Endothelial cell (in vitro differentiated cells): ENCODE results near the gene DCUN1D1. TPM values are rescaled to one million over a fixed set of nuclear protein-coding genes. Genes with fewer than 3 reads are reported as not detected.

Experiments used
- DNase-seq: peaks from one replicate; pipeline ENCODE4 v3.0.0; 2021; ENCODE audit warnings: low spot score
- H3K27ac Mint-ChIP-seq: one replicate; pipeline ENCODE4 v1.8.0; 2021; ENCODE audit warnings: mixed read lengths, inconsistent platforms; ENCODE audit not compliant: unreplicated experiment
- H3K27me3 Mint-ChIP-seq: one replicate; pipeline ENCODE4 v1.8.0; 2021; ENCODE audit warnings: mild to moderate bottlenecking, moderate library complexity, mixed read lengths, inconsistent platforms; ENCODE audit not compliant: unreplicated experiment
- H3K36me3 Mint-ChIP-seq: one replicate; pipeline ENCODE4 v1.8.0; 2021; ENCODE audit warnings: mild to moderate bottlenecking, low read depth, mixed read lengths, inconsistent platforms; ENCODE audit not compliant: unreplicated experiment
- H3K4me1 Mint-ChIP-seq: one replicate; pipeline ENCODE4 v1.8.0; 2021; ENCODE audit warnings: mild to moderate bottlenecking, mixed read lengths, inconsistent platforms; ENCODE audit not compliant: unreplicated experiment
- H3K4me3 Mint-ChIP-seq: one replicate; pipeline ENCODE4 v1.8.0; 2021; ENCODE audit warnings: mild to moderate bottlenecking, mixed read lengths, inconsistent platforms; ENCODE audit not compliant: unreplicated experiment
- H3K9me3 Mint-ChIP-seq: one replicate; pipeline ENCODE4 v1.8.0; 2021; ENCODE audit warnings: mixed read lengths, inconsistent platforms; ENCODE audit not compliant: unreplicated experiment
- CTCF ChIP-seq: fragments of 200-600 bp; sonication (generic); IDR thresholded peaks from one replicate; pipeline ENCODE4 v1.5.0; 2021; ENCODE audit warnings: antibody characterized with exemption; ENCODE audit not compliant: unreplicated experiment
- total RNA-seq: library from RNA; stranded (reverse); fragmentation: NEBNext Ultra II Directional; extraction: Animal tissue kit (Norgen Biotek cat#: 25700); gene quantifications from one replicate; pipeline ENCODE4 v1.2.1, GENCODE V29; 2021; ENCODE audit not compliant: unreplicated experiment

DCUN1D1 gene
- total RNA-seq, 1 donor from 2014 or later, result 48.1 TPM

DNA sequence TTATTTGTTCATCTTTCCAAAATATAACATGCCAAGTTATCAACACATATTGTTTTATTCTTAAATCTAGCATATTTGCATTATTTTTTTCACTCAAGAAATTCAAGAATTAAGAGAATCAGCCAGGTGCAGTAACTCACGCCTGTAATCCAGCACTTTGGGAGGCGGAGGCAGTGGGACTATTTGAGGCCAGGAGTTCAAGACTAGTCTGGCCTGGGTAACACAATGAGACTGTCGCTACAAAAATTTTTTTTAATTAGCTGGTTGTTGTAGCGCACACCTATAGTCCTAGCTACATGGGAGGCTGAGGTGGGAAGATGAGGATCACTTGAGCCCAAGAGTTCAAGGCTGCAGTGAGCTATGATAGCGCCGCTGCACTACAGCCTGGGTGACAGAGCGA is 10.5 kb downstream of the DCUN1D1 start:
- Mint-ChIP-seq H3K27me3 (no peaks in the 10 kb centered on the region), H3K4me1 (peaks cover 12% of the 10 kb centered on the region), H3K9me3 (no peaks in the 10 kb centered on the region), H3K27ac (no peak overlapping the region), H3K4me3 (no peak overlapping the region), H3K36me3 (no peaks in the 10 kb centered on the region)
- no peak for DNase-seq
- TF ChIP-seq CTCF, result no peak

DNA sequence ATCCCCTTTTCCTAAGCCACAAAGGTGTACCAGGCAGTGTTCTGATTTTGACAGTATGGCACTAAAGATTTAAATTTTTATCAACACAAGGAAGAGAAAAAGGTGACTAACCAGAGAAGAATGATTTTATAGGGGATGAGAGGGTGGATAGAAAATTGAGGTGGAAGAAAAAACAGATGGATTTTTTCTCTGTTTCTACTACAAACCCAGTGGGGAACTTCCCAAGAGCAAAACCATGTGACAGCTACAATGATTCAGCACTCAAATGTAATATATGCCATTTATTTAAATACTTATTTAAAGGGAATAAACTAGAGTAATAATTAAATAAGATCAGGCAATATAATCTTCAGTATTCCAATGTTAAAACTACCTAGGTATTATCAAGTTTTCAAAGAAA is 11.1 kb downstream of the DCUN1D1 start:
- Mint-ChIP-seq H3K36me3 (no peaks in the 10 kb centered on the region), H3K9me3 (no peaks in the 10 kb centered on the region), H3K4me1 (peaks cover 12% of the 10 kb centered on the region), H3K4me3 (no peak overlapping the region), H3K27ac (no peak overlapping the region), H3K27me3 (no peaks in the 10 kb centered on the region)
- DNase-seq, result no peak
- TF ChIP-seq CTCF, result no peak

DNA sequence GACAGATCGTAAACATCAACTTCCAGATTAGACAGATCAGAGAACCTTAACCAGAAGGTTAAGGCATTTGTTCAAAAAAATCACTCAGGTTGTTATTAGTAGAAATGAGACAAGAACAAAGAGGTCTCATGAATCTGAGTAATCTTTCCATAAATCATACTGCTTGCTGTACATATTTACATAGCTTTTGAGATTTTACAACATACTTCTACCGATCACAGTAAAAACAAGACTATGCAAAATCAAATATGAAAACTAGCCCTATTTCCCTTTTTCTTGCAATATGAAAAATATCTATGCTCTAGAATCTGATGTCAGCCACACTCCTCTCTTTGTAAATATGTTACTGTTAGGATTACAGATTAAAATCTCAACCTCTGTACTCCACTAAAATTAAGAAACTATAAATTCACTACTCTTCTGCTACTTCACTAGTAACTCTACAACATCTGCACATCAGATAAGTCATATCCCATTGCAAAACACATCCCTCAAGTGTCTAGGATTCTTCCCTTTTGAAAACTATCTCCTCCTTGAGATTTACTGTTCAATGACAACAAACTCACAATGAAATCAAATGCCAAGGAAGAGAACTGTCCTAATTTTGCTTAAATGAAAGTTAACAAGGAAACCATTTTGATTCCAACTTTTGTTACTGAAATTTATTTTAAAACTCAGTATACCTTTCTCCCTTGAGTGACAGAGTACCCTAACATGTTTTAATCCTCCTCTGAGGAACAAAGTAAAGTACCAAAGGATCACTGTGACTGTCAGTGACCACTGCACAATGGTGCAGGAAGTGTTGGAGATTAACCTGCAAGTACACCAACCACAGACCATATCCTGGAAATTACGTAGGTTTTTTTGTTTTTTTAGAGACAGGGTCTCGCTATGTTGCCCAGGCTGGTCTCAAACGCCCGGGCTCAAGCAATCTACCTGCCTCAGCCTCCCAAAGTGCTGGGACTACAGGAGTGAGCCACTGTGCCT is 12.8 kb downstream of the DCUN1D1 start:
- Mint-ChIP-seq H3K36me3 (no peaks in the 10 kb centered on the region), H3K4me1 (peaks cover 12% of the 10 kb centered on the region), H3K27ac (no peak overlapping the region), H3K4me3 (no peak overlapping the region), H3K27me3 (no peaks in the 10 kb centered on the region), H3K9me3 (no peaks in the 10 kb centered on the region)
- no peak for TF ChIP-seq CTCF
- DNase-seq, result no peak

DNA sequence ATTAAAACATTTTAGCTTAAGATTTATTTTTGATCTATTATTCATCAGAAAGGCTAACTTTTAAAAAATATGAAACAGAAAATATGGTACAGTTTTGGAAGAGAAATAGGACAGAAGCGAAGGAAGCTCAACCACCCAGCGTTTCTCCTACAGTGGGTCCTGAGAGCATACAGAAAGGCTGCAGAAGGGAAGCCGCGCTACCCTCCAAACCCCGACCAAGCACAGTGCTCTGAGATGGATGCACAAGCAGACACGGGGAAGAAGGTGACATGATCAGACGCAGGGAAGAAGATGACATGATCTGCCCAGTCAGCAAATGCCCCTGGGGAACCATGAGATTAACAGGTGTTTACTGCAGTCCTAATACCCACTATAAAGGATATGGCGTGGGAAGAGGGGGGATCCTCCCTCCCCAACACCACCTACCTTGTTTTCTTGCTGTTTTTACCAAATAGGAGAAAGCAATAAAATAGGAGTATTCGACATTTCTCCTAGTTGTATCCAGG is 14.4 kb downstream of the DCUN1D1 start:
- Mint-ChIP-seq H3K27me3 (no peaks in the 10 kb centered on the region), H3K27ac (no peak overlapping the region)
- no peak for DNase-seq

More for the DNA sequence above, 14.4 kb downstream of the DCUN1D1 start:
- H3K9me3 Mint-ChIP-seq, result no peaks in the 10 kb centered on the region
- no peak overlapping the region for H3K4me3 Mint-ChIP-seq
- H3K4me1 Mint-ChIP-seq, result peaks cover 12% of the 10 kb centered on the region
- no peak for TF ChIP-seq CTCF
- H3K36me3 Mint-ChIP-seq, result no peaks in the 10 kb centered on the region
